ENCODE results near the gene ANGEL2.
"Not testable (repeated sequence)": the region's sequence is repeated elsewhere in the genome, so short reads cannot be mapped to it uniquely, and the experiment has no call there.

Gene ANGEL2

GRCh38 chr1:212974711-212975110, 41.0 kb downstream of the ANGEL2 start:
- DNase-seq: no peak

GRCh38 chr1:212973899-212974298, 41.8 kb downstream of the ANGEL2 start:
- no peak for DNase-seq

DNA sequence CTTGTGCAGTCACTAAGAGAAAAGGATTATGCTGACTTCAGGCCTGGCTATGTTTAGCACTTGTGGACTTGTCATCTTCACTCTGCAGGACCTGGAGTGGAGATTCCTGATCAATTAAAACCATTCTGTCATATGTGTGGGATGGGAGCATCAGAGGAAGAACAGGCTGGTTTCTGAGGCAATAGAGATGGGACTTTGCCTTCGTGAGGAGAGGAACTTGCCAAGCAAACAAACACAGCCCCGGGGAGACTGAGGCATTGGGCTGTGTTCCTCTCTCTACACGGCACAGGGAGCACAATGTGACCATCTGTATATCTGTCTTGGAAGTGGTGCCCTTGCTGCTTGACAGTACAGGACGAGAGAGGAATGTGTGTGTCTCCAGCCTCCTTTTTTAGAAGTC, 42.2 kb downstream of the ANGEL2 start:
- no peak for DNase-seq

- no peak for DNase-seq
Measured at GRCh38 chr1:212971312-212971711, 44.4 kb downstream of the ANGEL2 start.

DNA sequence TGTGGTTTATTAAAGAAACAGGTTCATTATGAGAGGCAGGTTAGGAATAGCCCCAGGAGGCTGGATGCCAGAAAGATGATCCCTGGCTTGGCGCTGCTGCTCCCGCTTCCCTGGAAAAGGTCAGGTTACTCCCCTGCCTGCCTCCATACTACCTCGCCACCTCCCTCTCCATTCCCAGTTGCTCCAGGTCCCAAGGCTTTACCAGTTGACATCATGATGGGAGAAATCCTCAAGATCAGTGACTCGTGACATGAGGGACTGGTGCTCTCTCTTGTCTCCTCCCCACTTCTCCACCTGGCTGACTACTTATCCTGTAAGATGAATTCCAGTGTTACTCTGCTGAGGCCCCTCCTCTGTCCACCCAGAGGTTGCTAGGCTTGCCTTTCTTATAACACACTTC, 45.6 kb downstream of the ANGEL2 start:
- DNase-seq: no peak

DNA sequence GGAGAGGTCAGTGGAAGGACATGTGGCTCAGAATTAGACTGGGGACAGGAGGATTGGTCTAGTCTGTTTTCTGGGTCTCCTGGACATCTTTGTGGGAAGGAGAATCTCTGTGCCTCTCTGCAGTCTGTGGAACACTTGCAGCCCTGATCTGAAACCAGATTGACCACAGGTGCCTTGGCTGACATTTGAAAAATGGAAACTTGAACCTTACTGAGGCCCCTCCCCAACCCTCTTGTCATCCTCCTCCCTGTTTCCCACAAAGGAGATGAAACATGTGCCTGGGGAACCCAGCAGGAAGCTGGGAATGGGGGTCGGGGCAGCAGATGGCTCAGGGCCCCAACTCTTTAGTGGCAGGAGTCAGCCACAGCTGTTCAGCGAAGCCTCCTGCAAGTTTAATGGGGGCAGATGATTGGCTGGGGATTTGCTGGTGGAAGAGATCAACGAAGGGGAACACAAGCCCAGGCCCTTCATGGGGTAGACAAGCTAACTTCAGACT, 47.3 kb downstream of the ANGEL2 start:
- no peak for DNase-seq

GRCh38 chr1:212967801-212968200, 47.9 kb downstream of the ANGEL2 start:
- DNase-seq: no peak

- DNase-seq: no peak
Measured at GRCh38 chr1:212966616-212967015, 49.1 kb downstream of the ANGEL2 start.

DNA sequence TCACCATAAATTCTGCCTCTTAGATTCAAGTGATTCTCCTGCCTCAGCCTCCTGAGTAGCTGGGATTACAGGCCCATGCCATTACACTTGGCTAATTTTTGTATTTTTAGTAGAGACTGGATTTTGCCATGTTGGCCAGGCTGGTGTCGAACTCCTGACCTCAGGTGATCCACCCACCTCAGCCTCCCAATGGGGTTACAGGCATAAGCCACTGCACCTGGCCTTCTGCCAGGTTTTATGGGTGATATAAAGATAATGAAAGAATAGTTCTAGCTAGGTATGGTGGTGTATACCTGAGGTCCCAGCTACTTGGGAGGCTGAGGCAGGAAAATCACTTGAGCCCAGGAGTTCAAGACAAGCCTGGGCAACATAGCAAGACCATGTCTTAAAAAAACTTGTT, 50.7 kb downstream of the ANGEL2 start:
- not testable (repeated sequence) for DNase-seq

- DNase-seq: no peak
Measured at GRCh38 chr1:212964102-212964501, 51.6 kb downstream of the ANGEL2 start.

- DNase-seq: no peak
Measured at GRCh38 chr1:212962509-212962908, 53.2 kb downstream of the ANGEL2 start.

DNA sequence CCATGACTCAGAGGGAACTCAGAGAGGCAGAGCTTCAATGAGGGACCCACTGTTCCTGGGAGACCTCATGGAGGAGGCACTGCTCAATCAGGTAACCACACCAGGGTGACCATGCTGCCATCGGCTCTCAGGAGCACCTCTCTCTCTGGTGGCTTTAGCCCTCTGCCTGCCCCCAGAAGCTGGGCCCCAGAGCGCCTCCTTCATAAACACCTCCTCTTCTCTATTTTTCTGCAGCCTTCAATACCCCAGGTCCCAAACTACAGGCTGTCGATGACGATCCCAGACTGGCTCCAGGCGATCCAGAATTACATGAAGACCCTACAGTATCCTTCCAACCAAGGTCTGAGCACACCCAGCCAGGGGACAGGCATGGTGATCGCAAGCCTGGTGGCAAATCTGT, 54.7 kb downstream of the ANGEL2 start:
- DNase-seq: no peak

GRCh38 chr1:212959266-212960220, 56.1 kb downstream of the ANGEL2 start:
- no peak for DNase-seq

GRCh38 chr1:212958175-212958574, 57.5 kb downstream of the ANGEL2 start:
- no peak for DNase-seq

GRCh38 chr1:212957546-212957945, 58.1 kb downstream of the ANGEL2 start:
- DNase-seq: no peak

DNA sequence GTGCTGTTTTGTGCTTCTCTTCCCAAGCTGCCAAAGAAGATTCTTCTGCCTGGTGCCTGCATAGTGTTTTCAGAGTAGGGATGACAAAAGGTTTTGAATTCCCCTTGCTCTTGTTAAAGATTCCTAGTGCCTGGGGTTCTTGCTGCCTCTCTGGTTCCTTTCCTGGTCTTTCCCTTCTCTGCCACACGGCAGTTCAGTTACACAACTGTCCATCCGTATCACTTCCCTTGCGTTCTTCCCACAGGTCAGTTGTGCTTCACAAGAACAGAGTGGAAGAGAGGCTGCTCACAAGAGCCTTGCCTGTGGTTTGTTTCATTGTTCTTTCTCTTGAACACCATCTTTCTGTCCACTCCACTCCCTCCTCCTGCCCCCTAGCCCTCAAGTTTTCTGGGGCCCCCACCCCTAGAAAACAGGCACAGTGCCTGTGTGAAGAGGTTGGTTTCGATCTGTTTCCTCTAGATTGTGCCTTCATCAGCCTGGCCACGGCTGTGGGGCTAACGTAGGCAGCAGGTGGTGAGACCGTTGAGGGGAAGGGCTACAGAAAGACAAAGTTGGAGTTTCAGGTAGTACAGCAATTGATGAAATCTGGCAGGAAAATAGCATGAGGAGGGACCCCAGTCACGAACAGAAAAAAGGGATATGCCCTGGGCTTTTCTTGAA, 59.6 kb downstream of the ANGEL2 start:
- no peak for DNase-seq

DNA sequence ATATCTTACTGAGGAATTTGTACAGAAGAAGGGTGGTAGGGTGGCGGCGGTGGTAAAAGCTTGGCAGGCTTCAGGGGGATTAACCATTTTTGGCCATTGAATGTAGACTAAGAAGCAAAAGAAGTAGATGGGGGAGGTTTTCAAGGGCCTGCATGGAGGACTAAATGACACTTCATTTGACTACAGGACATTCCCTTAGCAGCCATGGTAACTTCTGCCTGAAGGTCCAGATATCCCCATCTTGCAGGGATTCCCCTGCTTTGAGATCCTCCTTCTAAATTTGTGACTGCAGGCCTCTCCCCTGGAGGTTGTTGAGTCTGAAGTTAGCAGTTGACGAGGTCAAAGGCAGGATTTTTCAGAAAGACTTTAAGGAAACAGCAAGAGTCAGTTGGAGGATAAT, 60.6 kb downstream of the ANGEL2 start:
- no peak for DNase-seq

DNA sequence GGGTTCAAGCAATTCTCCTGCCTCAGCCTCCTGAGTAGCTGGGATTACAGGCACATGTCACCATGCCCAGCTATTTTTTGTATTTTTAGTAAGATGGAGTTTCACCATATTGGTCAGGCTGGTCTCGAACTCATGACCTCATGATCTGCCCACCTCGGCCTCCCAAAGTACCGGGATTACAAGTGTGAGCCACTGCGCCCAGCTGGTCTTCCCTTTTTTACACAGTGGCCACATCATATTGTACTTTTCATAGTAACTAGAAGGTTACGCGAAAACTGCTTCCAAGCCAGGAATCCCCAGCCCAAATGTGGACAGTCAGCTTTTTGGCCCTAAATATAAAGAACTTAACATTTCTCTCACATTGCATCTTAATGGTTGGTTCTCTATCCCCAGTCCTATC, 61.2 kb downstream of the ANGEL2 start:
- DNase-seq: no peak

DNA sequence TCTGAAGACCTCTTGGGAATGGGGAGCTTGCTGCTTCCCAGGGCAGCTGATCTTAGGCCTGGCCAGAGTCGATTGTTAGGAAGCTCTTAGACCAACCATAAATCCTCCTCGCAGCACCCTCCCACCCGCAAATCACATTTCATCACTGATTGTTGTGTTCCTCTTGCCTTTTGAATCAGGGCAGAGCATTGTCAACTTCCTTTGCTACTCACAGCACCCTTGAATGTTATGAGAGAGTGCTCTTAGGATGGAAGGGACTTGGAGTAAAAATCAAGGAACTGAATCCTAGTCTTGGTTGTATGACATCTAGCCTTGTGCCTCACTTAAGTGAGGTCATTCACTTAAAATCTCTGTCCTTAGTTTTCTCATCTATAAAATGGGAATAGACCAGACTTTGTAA, 62.3 kb downstream of the ANGEL2 start:
- no peak for DNase-seq

- no peak for DNase-seq
Measured at GRCh38 chr1:212952641-212952976, 63.1 kb downstream of the ANGEL2 start.

DNA sequence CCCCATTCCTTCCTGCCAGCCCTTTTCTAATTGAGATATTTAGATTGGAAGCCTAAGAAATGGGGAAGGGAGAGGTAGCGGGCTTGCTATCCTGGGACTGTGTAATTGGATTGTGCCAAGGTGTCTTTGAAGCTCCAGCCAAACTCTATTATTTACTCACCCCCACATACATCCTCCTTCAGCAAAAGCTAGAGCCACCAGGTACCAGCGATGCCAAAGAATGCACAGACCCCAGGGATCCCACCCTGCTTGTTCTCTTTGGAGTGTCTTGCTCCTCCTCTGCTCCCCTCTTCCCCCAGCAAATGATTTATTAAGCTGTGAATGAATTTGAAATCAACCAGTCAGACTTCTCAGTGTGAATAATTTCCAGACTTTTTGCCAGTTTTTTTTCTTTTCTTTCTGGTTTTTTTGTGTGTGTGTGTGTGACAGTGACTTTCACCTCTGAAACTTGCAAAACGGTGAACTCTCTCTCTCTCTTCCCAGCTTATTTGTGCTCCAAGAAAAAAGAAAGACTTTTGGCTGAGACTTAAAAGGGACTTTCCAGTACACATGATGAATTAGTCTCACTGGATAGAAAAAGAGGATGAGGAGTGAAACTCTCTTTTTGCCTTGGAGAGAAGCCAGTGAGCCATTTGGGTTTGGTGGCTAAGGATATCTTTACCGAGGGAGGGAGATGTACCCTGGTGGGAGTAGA, 63.6 kb downstream of the ANGEL2 start:
- DNase-seq: no peak

GRCh38 chr1:212951126-212951946, 64.3 kb downstream of the ANGEL2 start:
- DNase-seq: no peak
